Activated CD4-positive, CD25-positive, alpha-beta regulatory T cell treated with anti-CD3 and anti-CD28 coated beads, Interleukin-2, amount 50 U/mL, for 24 hours (primary cell): ENCODE data around the gene ENO1.
A peak's percentile ranks its signal among the peaks of the same experiment; 100 is the strongest.

Source experiments
- ATAC-seq, 2 donors: fragments of 150-1000 bp; cut with Tn5 transposase; one replicate each; pipeline ENCODE4 v1.10.0; 2021; ENCODE audit warnings: mild to moderate bottlenecking in 1 of 2, moderate library complexity in 1 of 2

ENO1 gene

GRCh38 chr1:8870616-8871538 lies 7.6 kb downstream of the ENO1 start:
- peak; percentile 14 to 41 for ATAC-seq

- no peak for ATAC-seq
Measured at GRCh38 chr1:8870103-8870502, 8.4 kb downstream of the ENO1 start.

GRCh38 chr1:8867878-8868567 lies 10.5 kb downstream of the ENO1 start:
- ATAC-seq, result no peak

- ATAC-seq, result peak; percentile 50 to 63
Measured at GRCh38 chr1:8866792-8867415, 11.6 kb downstream of the ENO1 start.

DNA sequence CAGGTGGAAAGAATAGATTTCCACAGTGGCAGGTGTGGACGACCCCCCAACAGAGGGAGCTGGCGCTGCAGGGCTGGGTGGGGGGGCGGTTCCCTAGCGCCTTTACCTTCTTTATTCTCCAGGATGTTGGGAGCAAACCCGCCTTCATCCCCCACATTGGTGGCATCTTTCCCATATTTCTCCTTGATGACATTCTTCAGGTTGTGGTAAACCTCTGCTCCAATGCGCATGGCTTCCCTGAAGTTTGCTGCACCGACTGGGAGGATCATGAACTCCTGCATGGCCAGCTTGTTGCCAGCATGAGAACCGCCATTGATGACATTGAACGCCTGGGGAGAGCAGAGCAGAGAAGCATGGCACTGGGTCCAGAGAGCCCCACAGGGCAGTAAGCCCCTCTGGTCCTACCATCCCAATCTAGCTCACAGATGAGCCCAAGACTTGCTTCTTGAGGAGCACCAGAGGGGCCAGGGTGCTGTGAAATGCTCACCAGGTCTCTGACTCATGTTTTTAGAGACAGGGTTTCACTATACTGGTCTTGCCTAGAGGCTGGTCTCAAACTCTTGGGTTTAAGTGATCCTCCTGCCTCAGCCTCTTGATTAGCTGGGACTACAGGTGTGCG lies 12.2 kb downstream of the ENO1 start:
- no peak for ATAC-seq

DNA sequence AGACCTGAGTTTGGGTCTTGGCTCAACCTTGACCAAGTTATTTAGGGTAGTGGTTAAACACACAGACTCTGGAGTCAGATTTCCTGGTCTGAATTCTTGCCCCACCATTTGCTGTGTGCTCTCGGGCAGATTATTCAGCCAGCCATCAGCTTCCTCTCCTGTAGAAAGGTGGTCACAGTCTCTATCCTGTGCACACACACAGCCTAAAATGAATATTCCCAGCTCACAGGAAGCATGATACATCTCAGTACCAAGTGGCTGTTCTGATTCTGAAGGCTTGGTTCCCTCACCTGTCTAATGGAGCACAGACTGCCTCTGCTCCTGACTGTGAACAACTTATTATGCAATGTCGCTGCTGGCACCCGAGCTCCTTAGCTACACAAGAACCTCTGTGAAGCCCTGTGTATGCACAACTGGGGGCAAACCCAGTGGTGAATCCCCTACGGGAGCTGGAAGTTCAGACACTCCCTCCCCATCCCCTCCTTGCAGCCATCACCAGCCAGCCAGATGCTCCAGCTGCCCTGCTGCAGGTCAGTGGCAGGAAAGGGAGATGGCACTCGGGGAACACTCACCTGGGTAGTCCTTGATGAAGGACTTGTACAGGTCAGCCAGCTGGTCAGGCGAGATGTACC lies 13.7 kb downstream of the ENO1 start:
- no peak for ATAC-seq

DNA sequence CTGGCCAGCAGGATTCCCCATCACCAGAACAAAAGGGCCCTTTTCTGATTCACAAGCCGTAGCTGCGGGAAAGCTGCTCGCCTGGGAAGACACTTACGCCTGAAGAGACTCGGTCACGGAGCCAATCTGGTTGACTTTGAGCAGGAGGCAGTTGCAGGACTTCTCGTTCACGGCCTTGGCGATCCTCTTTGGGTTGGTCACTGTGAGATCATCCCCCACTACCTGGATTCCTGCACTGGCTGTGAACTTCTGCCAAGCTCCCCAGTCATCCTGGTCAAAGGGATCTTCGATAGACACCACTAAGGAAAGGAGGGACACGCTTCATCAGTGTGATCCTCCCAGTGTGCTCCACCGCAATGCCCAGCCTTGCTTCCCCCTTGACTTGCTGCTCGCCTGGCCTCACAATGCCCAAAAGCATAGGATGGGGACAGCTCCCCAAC lies 14.7 kb downstream of the ENO1 start:
- no peak for ATAC-seq

GRCh38 chr1:8863138-8863537 lies 15.3 kb downstream of the ENO1 start:
- no peak for ATAC-seq

GRCh38 chr1:8862528-8862927 lies 16.0 kb downstream of the ENO1 start:
- peak; percentile 37 to 39 for ATAC-seq

- ATAC-seq, result no peak
Measured at GRCh38 chr1:8860738-8861516, 17.6 kb downstream of the ENO1 start.

- ATAC-seq, result peak; percentile 46 to 47
Measured at GRCh38 chr1:8858888-8859706, 19.4 kb downstream of the ENO1 start.

- ATAC-seq, result no peak
Measured at GRCh38 chr1:8858112-8858668, 20.3 kb downstream of the ENO1 start.

GRCh38 chr1:8856689-8857412 lies 21.6 kb downstream of the ENO1 start:
- no peak for ATAC-seq

- no peak for ATAC-seq
Measured at GRCh38 chr1:8854240-8854639, 24.2 kb downstream of the ENO1 start.

GRCh38 chr1:8851060-8851459 lies 27.4 kb downstream of the ENO1 start:
- no peak for ATAC-seq

GRCh38 chr1:8848663-8849386 lies 29.7 kb downstream of the ENO1 start:
- ATAC-seq, result peak; percentile 82 to 93

GRCh38 chr1:8847990-8848389 lies 30.5 kb downstream of the ENO1 start:
- no peak for ATAC-seq

GRCh38 chr1:8846263-8846662 lies 32.2 kb downstream of the ENO1 start:
- ATAC-seq, result no peak
